H1 (cell line): Measurements from ENCODE around the gene VGLL2. TPM values are rescaled to one million over a fixed set of nuclear protein-coding genes. Genes with fewer than 3 reads are reported as not detected.
"Not testable (repeated sequence)": the region's sequence is repeated elsewhere in the genome, so short reads cannot be mapped to it uniquely, and the experiment has no call there.

Experiments
- CTCF ChIA-PET: fragments of 300-600 bp; sonication (Branson Sonifier 250); formaldehyde crosslinking; loops from one replicate; lab custom pipeline; 2021; ENCODE audit not compliant: partially characterized antibody; lab: Charles Lee
- POLR2A ChIA-PET: fragments of 300-600 bp; sonication (Branson Sonifier 250); formaldehyde crosslinking; loops from one replicate; lab custom pipeline; 2021; ENCODE audit warnings: inconsistent platforms; ENCODE audit not compliant: partially characterized antibody; lab: Charles Lee
- DNase-seq, 2 experiments: peaks; one replicate each; pipeline versions ENCODE4 v3.0.0 to v3.0.0-alpha.2; 2010 to 2022; ENCODE audit warnings: low spot score in 2 of 2, low read depth in 1 of 2, mixed read lengths in 1 of 2
- FAIRE-seq: peaks from 2 replicates; lab custom pipeline; 2011; peaks lifted over from hg19 to GRCh38; lab: Jason Lieb, UNC
- H2AFZ ChIP-seq: 2 replicates; pipeline ENCODE4 v1.8.1; 2012; ENCODE audit warnings: low read length, inconsistent platforms
- H2AK5ac ChIP-seq: 2 replicates; pipeline ENCODE4 v1.6.1; 2013; ENCODE audit warnings: low read depth, low read length
- H2BK120ac ChIP-seq: replicated peaks from 2 replicates; pipeline ENCODE3; 2013; ENCODE audit warnings: low read depth, low read length, inconsistent platforms
- H2BK12ac ChIP-seq: 2 replicates; pipeline ENCODE4 v1.6.1; 2013; ENCODE audit warnings: low read depth, low read length
- H2BK15ac ChIP-seq: 2 replicates; pipeline ENCODE4 v1.6.1; 2013; ENCODE audit warnings: low read length
- H2BK20ac ChIP-seq: 2 replicates; pipeline ENCODE4 v1.6.1; 2013; ENCODE audit warnings: low read length
- H2BK5ac ChIP-seq: 2 replicates; pipeline ENCODE4 v1.6.1; 2013; ENCODE audit warnings: low read depth, low read length
- H3K14ac ChIP-seq: 2 replicates; pipeline ENCODE4 v1.6.1; 2013; ENCODE audit warnings: inconsistent platforms; ENCODE audit not compliant: insufficient read length
- H3K18ac ChIP-seq: 2 replicates; pipeline ENCODE4 v1.6.1; 2013; ENCODE audit warnings: low read length; ENCODE audit errors: extremely low read depth
- H3K23ac ChIP-seq: 2 replicates; pipeline ENCODE4 v1.6.1; 2013; ENCODE audit warnings: inconsistent platforms; ENCODE audit not compliant: insufficient read length
- H3K23me2 ChIP-seq: 2 replicates; pipeline ENCODE4 v1.6.1; 2013; ENCODE audit warnings: low read depth, low read length
- H3K27ac ChIP-seq: 2 replicates; pipeline ENCODE4 v1.6.1; 2011; ENCODE audit warnings: low read depth, low read length, inconsistent platforms
- H3K27me3 ChIP-seq, 4 experiments: replicated peaks in 1 of 4; 1 replicate in 1 of 4; 2 replicates in 3 of 4; pipeline versions ENCODE4 v1.6.1 to v1.8.1; 2011 to 2013; ENCODE audit warnings: low read length in 3 of 4, mild to moderate bottlenecking in 3 of 4, inconsistent platforms in 2 of 4, mixed read lengths in 2 of 4, moderate library complexity in 1 of 4; ENCODE audit not compliant: control insufficient read depth in 3 of 4, insufficient read depth in 3 of 4; ENCODE audit errors: extremely low read depth in 1 of 4
- H3K36me3 ChIP-seq, 4 experiments: 2 replicates each; pipeline versions ENCODE4 v1.6.1 to v1.8.1; 2011 to 2013; ENCODE audit warnings: mild to moderate bottlenecking in 4 of 4, low read length in 3 of 4, moderate library complexity in 2 of 4, control low read depth in 1 of 4, inconsistent platforms in 1 of 4; ENCODE audit not compliant: insufficient read depth in 4 of 4, control insufficient read depth in 2 of 4
- H3K4ac ChIP-seq: replicated peaks from 2 replicates; pipeline ENCODE3; 2013; ENCODE audit warnings: low read length, low read depth, mixed read lengths, inconsistent platforms; ENCODE audit not compliant: insufficient read length
- H3K4me1 ChIP-seq, 4 experiments: replicated peaks in 1 of 4; 1 replicate in 1 of 4; 2 replicates in 3 of 4; pipeline versions ENCODE4 v1.6.1 to v1.8.1; 2011 to 2013; ENCODE audit warnings: low read length in 3 of 4, inconsistent platforms in 2 of 4, mixed read lengths in 1 of 4; ENCODE audit not compliant: insufficient read depth in 4 of 4, control insufficient read depth in 3 of 4
- H3K4me2 ChIP-seq, 2 experiments: 2 replicates each; pipeline versions ENCODE4 v1.6.1 to v1.8.1; 2011 to 2013; ENCODE audit warnings: low read depth in 2 of 2, low read length in 2 of 2, control low read depth in 1 of 2, inconsistent platforms in 1 of 2, mild to moderate bottlenecking in 1 of 2; ENCODE audit not compliant: insufficient read depth in 1 of 2
- H3K4me3 ChIP-seq, 4 experiments: fragments of 200-600, 300-600 bp in 1 of 4; sonication (generic), shearing (Covaris generic), sonication (Bioruptor Twin) in 1 of 4; 2 replicates each; pipeline versions ENCODE4 v1.5.1 to v1.8.1; 2011 to 2016; ENCODE audit warnings: low read length in 4 of 4, low read depth in 3 of 4, control low read depth in 2 of 4, inconsistent platforms in 2 of 4, mild to moderate bottlenecking in 2 of 4, mixed read lengths in 1 of 4, moderate library complexity in 1 of 4; ENCODE audit not compliant: insufficient read depth in 2 of 4; ENCODE audit errors: extremely low read depth in 1 of 4
- H3K56ac ChIP-seq: replicated peaks from 2 replicates; pipeline ENCODE3; 2013; ENCODE audit warnings: low read depth, mild to moderate bottlenecking, mixed read lengths, low read length, inconsistent platforms; ENCODE audit not compliant: insufficient read length
- H3K79me1 ChIP-seq: 2 replicates; pipeline ENCODE4 v1.6.1; 2013; ENCODE audit warnings: low read depth, low read length, control low read depth
- H3K79me2 ChIP-seq, 2 experiments: 2 replicates each; pipeline versions ENCODE4 v1.6.1 to v1.8.1; 2012 to 2013; ENCODE audit warnings: low read length in 2 of 2, mild to moderate bottlenecking in 2 of 2, inconsistent platforms in 1 of 2; ENCODE audit not compliant: insufficient read depth in 2 of 2, control insufficient read depth in 1 of 2
- H3K9ac ChIP-seq, 4 experiments: replicated peaks in 1 of 4; 1 replicate in 1 of 4; 2 replicates in 3 of 4; pipeline versions ENCODE4 v1.6.1 to v1.8.1; 2011 to 2013; ENCODE audit warnings: low read depth in 3 of 4, low read length in 3 of 4, control low read depth in 2 of 4, mild to moderate bottlenecking in 2 of 4, moderate library complexity in 2 of 4, inconsistent platforms in 1 of 4; ENCODE audit errors: extremely low read depth in 1 of 4
- H3K9me3 ChIP-seq, 2 experiments: 2 replicates each; pipeline versions ENCODE4 v1.6.1 to v1.8.1; 2012 to 2013; ENCODE audit warnings: mild to moderate bottlenecking in 2 of 2, moderate library complexity in 2 of 2, control low read depth in 1 of 2, inconsistent platforms in 1 of 2, low read depth in 1 of 2, low read length in 1 of 2, mixed read lengths in 1 of 2; ENCODE audit not compliant: insufficient read depth in 2 of 2
- H4K20me1 ChIP-seq, 2 experiments: replicated peaks in 1 of 2; 2 replicates each; pipeline versions ENCODE3 to v1.8.1; 2011 to 2013; ENCODE audit warnings: inconsistent platforms in 2 of 2, low read length in 2 of 2, mild to moderate bottlenecking in 1 of 2; ENCODE audit not compliant: insufficient read depth in 2 of 2, control insufficient read depth in 1 of 2
- H4K5ac ChIP-seq: 2 replicates; pipeline ENCODE4 v1.6.1; 2013; ENCODE audit warnings: low read length, low read depth, mixed read lengths, inconsistent platforms; ENCODE audit not compliant: insufficient read length
- H4K8ac ChIP-seq: 2 replicates; pipeline ENCODE4 v1.8.0; 2013; ENCODE audit warnings: mild to moderate bottlenecking, moderate library complexity, low read length, inconsistent platforms; ENCODE audit not compliant: insufficient read depth; ENCODE audit errors: extremely low read depth
- H4K91ac ChIP-seq: replicated peaks from 2 replicates; pipeline ENCODE3; 2013; ENCODE audit warnings: low read length, mixed read lengths, inconsistent platforms; ENCODE audit not compliant: insufficient read length
- YY1 ChIP-seq: IDR thresholded peaks from 2 replicates; pipeline ENCODE4 v1.6.1; 2011; ENCODE audit warnings: low read depth, mild to moderate bottlenecking, low read length
- WGBS, 2 experiments: shearing (Covaris generic) in 1 of 2; methylation state at CpG; one replicate each; pipeline versions ENCODE4 v1.1.6 to v1.1.7; 2013 to 2015; ENCODE audit warnings: low lambda C conversion rate in 2 of 2, mixed read lengths in 2 of 2, inconsistent platforms in 1 of 2, low coverage in 1 of 2, missing lambda C conversion rate in 1 of 2; ENCODE audit not compliant: insufficient replicate concordance in 2 of 2, insufficient coverage in 1 of 2, insufficient read length in 1 of 2; ENCODE audit errors: extremely low coverage in 1 of 2, missing lambda C conversion rate in 1 of 2; 5-methylcytosine and 5-hydroxymethylcytosine counted together
- polyA plus RNA-seq, 7 experiments: library from polyadenylated mRNA; depleted of rRNA in 3 of 7; stranded (reverse) in 5 of 7; unstranded in 2 of 7; fragments of >200 nt in 5 of 7; fragments of 200-250 nt in 2 of 7; gene quantifications; 1 replicate in 5 of 7; 2 replicates in 1 of 7; 4 replicates in 1 of 7; pipeline versions ENCODE4 v1.2.1 to v1.2.3, GENCODE V29; 2011 to 2013; ENCODE audit warnings: missing spikeins in 2 of 7, mixed read lengths in 2 of 7
- total RNA-seq: library from RNA; stranded (reverse); fragmentation: NEBNext Ultra II Directional; extraction: Animal tissue kit (Norgen Biotek cat#: 25700); gene quantifications from 2 replicates; pipeline ENCODE4 v1.2.1, GENCODE V29; 2021

VGLL2 gene
- total and polyA plus RNA-seq, 2 of the 8 experiments (the other 6 are each of a cell fraction or from before 2014, with no cell fraction given) = not detected

GRCh38 chr6:117244571-117244970 lies 20.8 kb upstream of the VGLL2 start:
- H4K8ac ChIP-seq, H3K36me3 ChIP-seq, FAIRE-seq: not testable (repeated sequence)

More at GRCh38 chr6:117244571-117244970, 20.8 kb upstream of the VGLL2 start:
- H3K4me1 ChIP-seq, POLR2A ChIA-PET, H3K79me1 ChIP-seq, H2BK120ac ChIP-seq, H2AK5ac ChIP-seq, H2BK15ac ChIP-seq, H3K23ac ChIP-seq: not testable (repeated sequence)
- peak overlapping the region in 1 of 2 experiments; percentile 50; a peak in 3 of 4 replicates for H3K4me2 ChIP-seq
- peak overlapping the region in 1 of 4 experiments; percentile 5; a peak in 1 of 7 replicates for H3K9ac ChIP-seq
- 0 out of 2 replicates have a peak, but pooled peaks have one; percentile 49 for TF ChIP-seq YY1
- TF ChIP-seq, all 59 proteins: peak for 1; not testable (repeated sequence) for 58
- H3K23me2 ChIP-seq, H2BK20ac ChIP-seq, DNase-seq, H3K79me2 ChIP-seq, H4K20me1 ChIP-seq, H4K5ac ChIP-seq, H2BK5ac ChIP-seq, H2AFZ ChIP-seq, H2BK12ac ChIP-seq, H4K91ac ChIP-seq, CTCF ChIA-PET, H3K56ac ChIP-seq, H3K27ac ChIP-seq, H3K9me3 ChIP-seq, H3K18ac ChIP-seq, H3K27me3 ChIP-seq, H3K4ac ChIP-seq, H3K14ac ChIP-seq: not testable (repeated sequence)
- 59% methylated on average over 12 of the region's 13 CpGs; no CpG with 5 or more reads in 1 of the 2 experiments for WGBS, 2 experiments
- peak overlapping the region in 3 of 4 experiments; percentile 12 to 51 (median 40); a peak in 5 of 8 replicates for H3K4me3 ChIP-seq
